Skeletal muscle tissue (tissue), 4 donors: ENCODE data around the gene QRICH1. TPM values are rescaled to one million over a fixed set of nuclear protein-coding genes. Genes with fewer than 3 reads are reported as not detected.

ENCODE experiments used
- H3K27ac ChIP-seq: one replicate; pipeline ENCODE4 v1.7.0; 2013; ENCODE audit warnings: mild to moderate bottlenecking, low read depth, low read length, inconsistent platforms
- H3K27me3 ChIP-seq, 3 donors: one replicate each; pipeline ENCODE4 v1.7.0; 2013; ENCODE audit warnings: low read length in 3 of 3; ENCODE audit not compliant: control insufficient read depth in 3 of 3, insufficient read depth in 3 of 3
- H3K36me3 ChIP-seq, 3 donors: one replicate each; pipeline ENCODE4 v1.7.0; 2013; ENCODE audit warnings: low read length in 3 of 3; ENCODE audit not compliant: control insufficient read depth in 3 of 3, insufficient read depth in 3 of 3
- H3K4me1 ChIP-seq, 3 donors: one replicate each; pipeline ENCODE4 v1.7.0; 2013; ENCODE audit warnings: low read length in 3 of 3, mild to moderate bottlenecking in 3 of 3; ENCODE audit not compliant: control insufficient read depth in 3 of 3, insufficient read depth in 3 of 3
- H3K4me3 ChIP-seq, 3 donors: one replicate each; pipeline ENCODE4 v1.7.0; 2013; ENCODE audit warnings: low read length in 3 of 3
- H3K9ac ChIP-seq, 3 donors: one replicate each; pipeline ENCODE4 v1.7.0; 2013; ENCODE audit warnings: low read length in 3 of 3, mild to moderate bottlenecking in 3 of 3, moderate library complexity in 2 of 3, low read depth in 1 of 3
- H3K9me3 ChIP-seq, 3 donors: one replicate each; pipeline ENCODE4 v1.7.0; 2013; ENCODE audit warnings: low read length in 3 of 3; ENCODE audit not compliant: control insufficient read depth in 3 of 3
- total RNA-seq: library from RNA; depleted of rRNA; stranded (reverse); fragments of >200 nt; gene quantifications from one replicate; pipeline ENCODE4 v1.2.3, GENCODE V29; 2014
- donor health status: Osteomylitis.

QRICH1 gene
- total RNA-seq, 1 donor from 2014 or later = 92.9 TPM

- no peak overlapping the region for H3K27ac ChIP-seq
- H3K36me3 ChIP-seq = peaks cover 37 to 44% (median 42%) of the 10 kb centered on the region in 3 donors
- H3K9ac ChIP-seq = peak overlapping the region in 1 of 3 donors; percentile 16
- H3K9me3 ChIP-seq = no peaks in the 10 kb centered on the region
- H3K4me3 ChIP-seq = no peak overlapping the region
- no peaks in the 10 kb centered on the region for H3K27me3 ChIP-seq
- peaks cover 0 to 6% (median 0%) of the 10 kb centered on the region in 3 donors for H3K4me1 ChIP-seq
Measured at GRCh38 chr3:49054344-49054862, 39.5 kb downstream of the QRICH1 start.

- no peak overlapping the region for H3K27ac ChIP-seq
Measured at GRCh38 chr3:49053543-49053942, 40.3 kb downstream of the QRICH1 start.

GRCh38 chr3:49035281-49035680 is 58.6 kb downstream of the QRICH1 start:
- Histone ChIP-seq H3K36me3 (peaks cover 33 to 56% (median 40%) of the 10 kb centered on the region in 3 donors), H3K27ac (no peak overlapping the region), H3K27me3 (no peaks in the 10 kb centered on the region), H3K4me3 (no peak overlapping the region), H3K4me1 (no peaks in the 10 kb centered on the region), H3K9me3 (no peaks in the 10 kb centered on the region), H3K9ac (no peak overlapping the region)

More at GRCh38 chr3:49053543-49053942, 40.3 kb downstream of the QRICH1 start:
- H3K36me3 ChIP-seq = peaks cover 37 to 44% (median 42%) of the 10 kb centered on the region in 3 donors
- H3K4me1 ChIP-seq = peaks cover 0 to 6% (median 0%) of the 10 kb centered on the region in 3 donors
- H3K9me3 ChIP-seq = no peaks in the 10 kb centered on the region
- H3K27me3 ChIP-seq = no peaks in the 10 kb centered on the region
- H3K4me3 ChIP-seq = no peak overlapping the region
- no peak overlapping the region for H3K9ac ChIP-seq

DNA sequence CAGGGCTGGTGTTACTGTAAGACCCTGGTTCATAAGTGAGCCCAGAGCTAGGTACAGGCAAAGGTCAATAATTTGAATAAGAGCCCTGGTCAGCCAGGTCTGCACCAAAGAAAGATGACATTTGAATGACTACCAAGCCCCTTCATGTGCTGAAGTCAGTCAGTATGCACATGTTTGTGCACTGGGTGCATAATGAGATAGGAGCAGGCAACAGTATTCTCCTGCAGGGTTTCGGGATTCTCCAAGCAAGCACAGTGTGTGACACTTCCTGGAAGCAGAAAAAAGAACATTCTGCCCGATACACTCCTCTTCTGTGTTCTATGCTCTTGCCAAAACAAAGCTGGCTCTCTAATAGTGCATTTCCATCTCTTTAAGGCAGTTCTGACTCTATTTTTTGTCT is 59.2 kb downstream of the QRICH1 start:
- peaks cover 35 to 55% (median 36%) of the 10 kb centered on the region in 3 donors for H3K36me3 ChIP-seq
- H3K27me3 ChIP-seq = no peaks in the 10 kb centered on the region
- peaks cover 0 to 3% (median 0%) of the 10 kb centered on the region in 3 donors for H3K4me1 ChIP-seq
- no peak overlapping the region for H3K4me3 ChIP-seq
- no peaks in the 10 kb centered on the region for H3K9me3 ChIP-seq
- no peak overlapping the region for H3K27ac ChIP-seq
- H3K9ac ChIP-seq = no peak overlapping the region

GRCh38 chr3:49032646-49033304 is 61.1 kb downstream of the QRICH1 start:
- Histone ChIP-seq H3K36me3 (peaks cover 35 to 54% (median 39%) of the 10 kb centered on the region in 3 donors), H3K9me3 (no peaks in the 10 kb centered on the region), H3K27me3 (no peaks in the 10 kb centered on the region), H3K9ac (no peak overlapping the region), H3K4me1 (peaks cover 12 to 17% (median 12%) of the 10 kb centered on the region in 3 donors), H3K4me3 (no peak overlapping the region), H3K27ac (no peak overlapping the region)

DNA sequence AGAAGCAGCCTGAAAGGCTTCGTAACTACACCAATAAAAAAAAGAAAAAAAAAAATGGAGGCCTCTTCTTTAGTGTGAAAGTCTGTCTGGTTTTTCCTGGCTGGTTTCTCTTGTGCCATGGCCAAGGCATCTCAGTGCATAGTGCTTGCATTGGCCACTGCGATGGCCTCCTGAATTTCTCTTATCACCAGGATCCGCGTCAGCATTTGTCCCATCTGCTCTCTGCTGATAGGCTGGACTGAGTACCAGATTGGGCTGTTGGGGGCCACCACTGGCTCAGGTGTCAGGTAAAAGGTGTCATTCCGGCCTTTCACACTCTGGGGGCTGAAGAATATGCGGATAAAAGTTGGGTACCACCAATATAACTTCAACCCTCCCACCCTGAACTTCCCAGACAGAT is 63.5 kb downstream of the QRICH1 start:
- H3K9ac ChIP-seq = no peak overlapping the region
- no peaks in the 10 kb centered on the region for H3K9me3 ChIP-seq
- H3K27me3 ChIP-seq = no peaks in the 10 kb centered on the region
- H3K27ac ChIP-seq = no peak overlapping the region
- H3K4me3 ChIP-seq = no peak overlapping the region
- peaks cover 15 to 41% (median 20%) of the 10 kb centered on the region in 3 donors for H3K4me1 ChIP-seq
- peaks cover 48 to 58% (median 54%) of the 10 kb centered on the region in 3 donors for H3K36me3 ChIP-seq

- peak overlapping the region; percentile 66 to 97 (median 72) for H3K4me3 ChIP-seq
- no peaks in the 10 kb centered on the region for H3K27me3 ChIP-seq
- H3K9me3 ChIP-seq = no peaks in the 10 kb centered on the region
- peaks cover 19 to 49% (median 25%) of the 10 kb centered on the region in 3 donors for H3K4me1 ChIP-seq
- H3K36me3 ChIP-seq = peaks cover 54 to 61% (median 57%) of the 10 kb centered on the region in 3 donors
- H3K27ac ChIP-seq = peak overlapping the region; percentile 94
- H3K9ac ChIP-seq = peak overlapping the region; percentile 66 to 99 (median 85)
Measured at GRCh38 chr3:49029563-49029884, 64.3 kb downstream of the QRICH1 start.

DNA sequence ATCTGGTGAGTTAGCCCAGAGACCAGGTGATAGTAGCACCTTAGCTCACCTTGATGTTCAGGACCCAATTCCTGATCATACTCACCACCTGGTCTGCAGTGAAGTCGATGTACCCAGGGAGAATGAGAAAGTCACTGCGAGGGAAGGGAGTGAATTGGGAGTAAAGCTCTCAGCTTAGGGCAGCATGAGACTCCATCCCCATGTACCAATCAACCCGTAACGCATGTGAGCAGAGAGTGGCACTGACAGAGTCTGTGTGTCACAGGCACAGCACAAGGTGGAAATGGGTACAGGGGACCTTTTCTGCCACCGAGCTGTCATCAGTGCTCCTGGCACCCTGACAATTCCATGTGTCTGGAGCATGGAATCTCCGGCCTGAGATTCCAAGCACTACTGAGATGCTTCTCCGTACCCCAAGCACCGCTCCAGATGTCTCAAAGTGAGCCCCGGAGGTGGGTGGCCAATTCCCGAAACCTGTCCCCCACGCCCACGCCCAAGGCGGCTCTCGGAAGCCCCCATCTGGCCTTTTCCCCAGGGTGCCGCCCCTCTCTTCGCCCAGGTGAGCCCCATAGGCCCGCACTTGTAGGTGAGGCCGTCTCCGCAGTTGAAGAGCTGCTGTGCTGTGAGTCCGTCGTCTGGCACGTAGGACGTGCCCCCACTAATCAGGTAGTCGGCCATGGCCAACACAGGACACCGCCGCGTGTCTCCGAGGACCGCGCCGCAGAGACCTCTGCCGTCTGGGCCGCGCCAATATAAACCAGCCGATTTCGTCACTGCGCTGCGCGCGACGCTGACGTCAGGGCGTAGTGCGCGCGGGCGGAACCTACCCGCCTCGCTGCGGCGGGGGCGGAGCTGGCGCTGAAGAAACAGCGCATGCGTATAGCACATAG is 65.0 kb downstream of the QRICH1 start, which contains the start of gene IMPDH2:
Gene IMPDH2, minus strand, starts transcription at position 726 of the 890 bp plus-strand sequence. Its CDS starts 48 bp downstream, at position 678.
- H3K9ac ChIP-seq = peak within 1 kb of the TSS; percentile 96 to 99 (median 97)
- H3K27ac ChIP-seq = peak within 1 kb of the TSS; percentile 94
- H3K27me3 ChIP-seq = no peaks in the 10 kb centered on the region
- H3K4me3 ChIP-seq = peak within 1 kb of the TSS; percentile 72 to 97 (median 91)
- no peaks in the 10 kb centered on the region for H3K9me3 ChIP-seq
- H3K4me1 ChIP-seq = peaks cover 21 to 55% (median 28%) of the 10 kb centered on the region in 3 donors
- peaks cover 58 to 63% (median 59%) of the 10 kb centered on the region in 3 donors for H3K36me3 ChIP-seq

DNA sequence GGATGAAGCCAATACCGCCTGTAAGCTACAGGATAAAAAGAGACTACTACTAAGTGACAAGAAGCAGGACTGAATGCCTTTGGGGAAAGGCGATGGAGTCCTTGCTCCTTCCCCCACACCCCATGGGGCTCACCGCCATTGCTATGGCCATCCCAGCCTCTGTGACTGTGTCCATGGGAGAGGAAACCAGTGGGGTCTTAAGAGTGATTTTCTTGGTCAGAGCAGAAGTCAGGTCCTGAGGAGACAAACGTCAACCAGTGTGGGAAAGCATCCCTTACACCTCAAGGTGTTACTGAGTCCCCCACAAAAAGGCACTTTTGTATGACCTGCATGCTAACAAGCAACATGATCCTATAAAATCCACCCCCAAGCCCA is 65.6 kb downstream of the QRICH1 start:
- Histone ChIP-seq H3K27me3 (no peaks in the 10 kb centered on the region), H3K36me3 (peaks cover 62 to 65% (median 62%) of the 10 kb centered on the region in 3 donors), H3K4me1 (peaks cover 24 to 59% (median 33%) of the 10 kb centered on the region in 3 donors), H3K4me3 (peak overlapping the region; percentile 72 to 97 (median 91)), H3K9ac (peak overlapping the region; percentile 96 to 99 (median 97)), H3K27ac (peak overlapping the region; percentile 94), H3K9me3 (no peaks in the 10 kb centered on the region)
